K562 (cell line): Measurements from ENCODE around the gene DNAAF1. TPM values are rescaled to one million over a fixed set of nuclear protein-coding genes. Genes with fewer than 3 reads are reported as not detected.
A peak's percentile ranks its signal among the peaks of the same experiment; 100 is the strongest.

Source experiments
- ATAC-seq: fragments of 200-7000 bp; cut with Tn5 transposase; 3 replicates; pipeline ENCODE4 v1.9.1; 2020; ENCODE audit warnings: moderate library complexity
- BruUV-seq: library from RNA; stranded (reverse); fragments of 400-500 nt; replicated peaks from 2 replicates; lab custom pipeline; 2021; lab: Mats Ljungman, UMichigan
- CTCF ChIA-PET: fragments of 300-600 bp; formaldehyde crosslinking; extraction: SDS; loops from one replicate; lab custom pipeline; 2021; ENCODE audit warnings: low intra/inter-chr PET ratio; lab: Yijun Ruan, JAX
- POLR2A ChIA-PET: fragments of 300-600, 350-650 bp; sonication (Branson Sonifier 250); formaldehyde crosslinking; extraction: SDS; loops from one replicate; lab custom pipeline; 2021; ENCODE audit warnings: antibody characterized with exemption, inconsistent platforms; lab: Yijun Ruan, JAX
- DNase-seq, 4 experiments: peaks; one replicate each; pipeline versions ENCODE4 v3.0.0 to v3.0.0-alpha.2; 2011 to 2018; ENCODE audit warnings: low spot score in 3 of 4, mixed read lengths in 3 of 4; ENCODE audit errors: extremely low read depth in 1 of 4
- FAIRE-seq: peaks from 2 replicates; lab custom pipeline; 2011; peaks lifted over from hg19 to GRCh38; lab: Jason Lieb, UNC
- H2AFZ ChIP-seq: 2 replicates; pipeline ENCODE4 v1.6.0; 2011; ENCODE audit warnings: low read depth, low read length, control low read depth, inconsistent platforms
- H3K27ac ChIP-seq: fragments of 200-600 bp; 3 replicates; pipeline ENCODE4 v1.8.0; 2011; ENCODE audit warnings: low read depth, mild to moderate bottlenecking, control low read depth, inconsistent platforms, low read length, moderate library complexity, mixed read lengths; ENCODE audit errors: extremely low read depth
- H3K27me3 ChIP-seq, 2 experiments: fragments of 300-600 bp in 1 of 2; 2 replicates in 1 of 2; 3 replicates in 1 of 2; pipeline versions ENCODE4 v1.6.0 to v1.8.0; 2011; ENCODE audit warnings: inconsistent platforms in 2 of 2, low read length in 2 of 2, mild to moderate bottlenecking in 1 of 2, mixed read lengths in 1 of 2, moderate library complexity in 1 of 2; ENCODE audit not compliant: control insufficient read depth in 2 of 2, insufficient read depth in 2 of 2
- H3K36me3 ChIP-seq: fragments of 300-600 bp; 3 replicates; pipeline ENCODE4 v1.8.0; 2011; ENCODE audit warnings: mild to moderate bottlenecking, low read length, inconsistent platforms; ENCODE audit not compliant: control insufficient read depth, insufficient read depth
- H3K4me1 ChIP-seq, 2 experiments: fragments of 200-600 bp in 1 of 2; replicated peaks in 1 of 2; 2 replicates in 1 of 2; 3 replicates in 1 of 2; pipeline versions ENCODE4 v1.5.1 to v1.8.0; 2011; ENCODE audit warnings: inconsistent platforms in 2 of 2, low read length in 2 of 2, mild to moderate bottlenecking in 1 of 2, mixed read lengths in 1 of 2, moderate library complexity in 1 of 2; ENCODE audit not compliant: control insufficient read depth in 2 of 2, insufficient read depth in 2 of 2
- H3K4me2 ChIP-seq: 2 replicates; pipeline ENCODE4 v1.6.1; 2011; ENCODE audit warnings: low read length, control low read depth, inconsistent platforms, mixed read lengths; ENCODE audit not compliant: insufficient read depth
- H3K4me3 ChIP-seq: fragments of 200-600 bp; sonication (generic), shearing (Covaris generic); 2 replicates; pipeline ENCODE4 v1.5.1; 2016; ENCODE audit warnings: control low read depth, inconsistent platforms
- H3K79me2 ChIP-seq: fragments of 200-600 bp; 3 replicates; pipeline ENCODE4 v1.8.0; 2011; ENCODE audit warnings: low read length, inconsistent platforms; ENCODE audit not compliant: control insufficient read depth, insufficient read depth
- H3K9ac ChIP-seq, 2 experiments: 2 replicates each; pipeline versions ENCODE4 v1.6.0 to v1.6.1; 2011; ENCODE audit warnings: low read depth in 2 of 2, low read length in 2 of 2, control low read depth in 1 of 2, inconsistent platforms in 1 of 2, mild to moderate bottlenecking in 1 of 2, mixed read lengths in 1 of 2; ENCODE audit not compliant: insufficient read depth in 1 of 2
- H3K9me1 ChIP-seq: one replicate; pipeline ENCODE4 v1.6.0; 2011; ENCODE audit warnings: inconsistent platforms, mild to moderate bottlenecking, low read length, moderate library complexity; ENCODE audit not compliant: control insufficient read depth, insufficient read depth
- H3K9me3 ChIP-seq: replicated peaks from 2 replicates; pipeline ENCODE4 v1.5.1; 2011; ENCODE audit warnings: low read depth, low read length, inconsistent platforms; ENCODE audit not compliant: control insufficient read depth, insufficient read depth
- H4K20me1 ChIP-seq: replicated peaks from 2 replicates; pipeline ENCODE4 v1.6.1; 2011; ENCODE audit warnings: low read length, inconsistent platforms, mixed read lengths; ENCODE audit not compliant: control insufficient read depth, insufficient read depth
- CAMTA2 ChIP-seq: fragments of 250-450 bp; sonication (Bioruptor Pico); conservative IDR thresholded peaks from 2 replicates; pipeline ENCODE4 v1.5.1; 2022
- CBFB ChIP-seq: sonication (generic); formaldehyde crosslinking; IDR thresholded peaks from 2 replicates; pipeline ENCODE4 v1.4.0; 2020; ENCODE audit warnings: mild to moderate bottlenecking, missing genetic modification reagents
- CGGBP1 ChIP-seq: fragments of 250-450 bp; sonication (Bioruptor Pico); IDR thresholded peaks from 2 replicates; pipeline ENCODE4 v1.9.0; 2021; ENCODE audit warnings: mild to moderate bottlenecking
- HOXB6 ChIP-seq: fragments of 250-450 bp; sonication (Bioruptor Pico); IDR thresholded peaks from 2 replicates; pipeline ENCODE4 v1.5.1; 2022; ENCODE audit warnings: mild to moderate bottlenecking, borderline replicate concordance
- ILF3 ChIP-seq: fragments of 450-650 bp; IDR thresholded peaks from 2 replicates; pipeline ENCODE4 v1.6.1; 2018; ENCODE audit warnings: antibody characterized with exemption, mild to moderate bottlenecking, moderate library complexity, borderline replicate concordance
- NKRF ChIP-seq: fragments of 450-650 bp; IDR thresholded peaks from 2 replicates; pipeline ENCODE4 v1.6.1; 2016; ENCODE audit warnings: borderline replicate concordance
- ZNF696 ChIP-seq: fragments of 250-450 bp; sonication (Bioruptor Pico); conservative IDR thresholded peaks from 2 replicates; pipeline ENCODE4 v1.4.0; 2020; ENCODE audit warnings: mild to moderate bottlenecking, moderate library complexity
- WGBS: fragments of 100-300 bp; shearing (Covaris generic); methylation state at CpG from one replicate; pipeline ENCODE4 v1.1.6; 2016; ENCODE audit warnings: low coverage, mixed read lengths; ENCODE audit not compliant: insufficient coverage; ENCODE audit errors: missing lambda C conversion rate; 5-methylcytosine and 5-hydroxymethylcytosine counted together
- in situ Hi-C: fragments of 300-500 bp; cut with MboI; formaldehyde crosslinking; loops from 4 replicates; pipeline ENCODE4 v1.15.0; 2018; ENCODE audit warnings: inconsistent platforms, mixed read lengths
- intact Hi-C: fragments of 100-400 bp; cut with micrococcal nuclease; formaldehyde crosslinking; loops from 2 replicates; pipeline ENCODE4 v1.14.2; 2022
- polyA plus RNA-seq, 8 experiments: library from polyadenylated mRNA; depleted of rRNA in 4 of 8; stranded (reverse) in 5 of 8; unstranded in 3 of 8; fragments of >200 nt; fragmentation: Nextera tagmentation in 2 of 8; fragmentation: Illumina TruSeq in 1 of 8; extraction: Ambion mirVana in 2 of 8; extraction: Trizol in 1 of 8; gene quantifications; 2 replicates each; pipeline versions ENCODE4 v1.2.1 to v1.2.3, GENCODE V29; 2011 to 2014; ENCODE audit warnings: inconsistent platforms in 1 of 8, missing spikeins in 1 of 8
- total RNA-seq, 7 experiments: library from RNA; depleted of rRNA in 6 of 7; stranded (reverse); fragments of >200 nt in 6 of 7; fragmentation: Illumina TruSeq in 2 of 7; extraction: Trizol in 2 of 7; gene quantifications; 2 replicates each; pipeline versions ENCODE4 v1.2.1 to v1.2.3, GENCODE V29; 2011 to 2021; ENCODE audit warnings: low replicate concordance in 1 of 7

The DNAAF1 gene
- total and polyA plus RNA-seq, 9 of the 15 experiments (the other 6 are each of a cell fraction or from before 2014, with no cell fraction given), result 0.01 TPM; not detected in 8

GRCh38 chr16:84207251-84207650 is 62.1 kb downstream of the DNAAF1 start:
- no peak for FAIRE-seq
- ATAC-seq, result peak; percentile 17; the same call in 2 of the 3 replicates
- peaks cover 10 to 29% of the 10 kb centered on the region in 2 experiments; a peak in 4 of 5 replicates for H3K27me3 ChIP-seq
- H3K4me3 ChIP-seq, result no peak overlapping the region
- no peaks in the 10 kb centered on the region for H3K36me3 ChIP-seq
- BruUV-seq, result no TSS peak
- H3K9ac ChIP-seq, result no peak overlapping the region
- intact Hi-C loops, result no loop called here
- no peak for DNase-seq
- no peak overlapping the region for H2AFZ ChIP-seq
- H3K27ac ChIP-seq, result no peak overlapping the region
- H3K4me2 ChIP-seq, result no peak overlapping the region
- POLR2A ChIA-PET, result interaction anchor here (0.8 to 1.1 kb wide), 5 partner anchors 8 to 21 kb away, joined by 3 to 5 read pairs (median 4); no protein-coding TSS in a partner anchor
- H3K9me1 ChIP-seq, result no peaks in the 10 kb centered on the region
- peaks cover 6 to 16% of the 10 kb centered on the region in 2 experiments; a peak in 4 of 5 replicates for H3K4me1 ChIP-seq
- 10% methylated on average over 6 of the region's 6 CpGs for WGBS
- H3K9me3 ChIP-seq, result no peaks in the 10 kb centered on the region
- TF ChIP-seq NKRF (no peak), CAMTA2 (CRISPR knock-in tag) (no peak), CGGBP1 (CRISPR knock-in tag) (no peak), ILF3 (no peak), ZNF696 (CRISPR knock-in tag) (no peak), CBFB (CRISPR knock-in tag) (no peak), HOXB6 (CRISPR knock-in tag) (no peak)
- in situ Hi-C loops, result no loop called here
- no peaks in the 10 kb centered on the region for H3K79me2 ChIP-seq
- no peaks in the 10 kb centered on the region for H4K20me1 ChIP-seq
- CTCF ChIA-PET, result interaction anchor here (0.6 kb wide), 1 partner anchor 494 kb away, joined by 7 read pairs; no protein-coding TSS in a partner anchor
